DOHH2 (cell line): ENCODE measurements around the gene ENPEP.

Experiments
- H3F3A ChIP-seq: fragments of 200-600 bp; sonication (generic), shearing (Covaris generic); 2 replicates; pipeline ENCODE4 v1.6.0; 2016; ENCODE audit warnings: antibody characterized with exemption, mild to moderate bottlenecking; ENCODE audit not compliant: control insufficient read depth, insufficient read depth
- H3K27ac ChIP-seq: fragments of 200-600 bp; sonication (generic); 2 replicates; pipeline ENCODE4 v1.5.1; 2014; ENCODE audit warnings: low read depth, mild to moderate bottlenecking, low read length, moderate library complexity
- H3K27me3 ChIP-seq: fragments of 200-600 bp; sonication (generic); 2 replicates; pipeline ENCODE4 v1.6.1; 2014; ENCODE audit warnings: mild to moderate bottlenecking, low read length, mixed read lengths; ENCODE audit not compliant: control insufficient read depth
- H3K36me3 ChIP-seq: fragments of 200-600 bp; sonication (generic); 2 replicates; pipeline ENCODE4 v1.6.1; 2014; ENCODE audit warnings: mild to moderate bottlenecking, low read length, moderate library complexity, mixed read lengths; ENCODE audit not compliant: control insufficient read depth
- H3K4me1 ChIP-seq: fragments of 200-600 bp; sonication (generic); 2 replicates; pipeline ENCODE4 v1.6.1; 2014; ENCODE audit warnings: mild to moderate bottlenecking, low read length, mixed read lengths; ENCODE audit not compliant: control insufficient read depth
- H3K4me2 ChIP-seq: fragments of 200-600 bp; sonication (generic); 2 replicates; pipeline ENCODE4 v1.6.0; 2014; ENCODE audit warnings: mild to moderate bottlenecking, low read length, moderate library complexity
- H3K4me3 ChIP-seq: fragments of 200-600 bp; sonication (generic); 2 replicates; pipeline ENCODE4 v1.5.1; 2014; ENCODE audit warnings: mild to moderate bottlenecking, low read length, mixed read lengths
- H3K79me2 ChIP-seq: fragments of 200-600 bp; sonication (generic); 2 replicates; pipeline ENCODE4 v1.6.1; 2014; ENCODE audit warnings: mild to moderate bottlenecking, low read length, mixed read lengths; ENCODE audit not compliant: control insufficient read depth
- H3K9me2 ChIP-seq: fragments of 200-600 bp; sonication (generic); replicated peaks from 2 replicates; pipeline ENCODE4 v1.6.1; 2014; ENCODE audit warnings: mild to moderate bottlenecking, low read length, mixed read lengths; ENCODE audit not compliant: control insufficient read depth
- H3K9me3 ChIP-seq: fragments of 200-600 bp; sonication (generic); 2 replicates; pipeline ENCODE4 v1.6.1; 2014; ENCODE audit warnings: antibody characterized with exemption, low read length, mixed read lengths; ENCODE audit not compliant: control insufficient read depth, insufficient read depth
- H4K20me1 ChIP-seq: fragments of 200-600 bp; sonication (generic); 2 replicates; pipeline ENCODE4 v1.6.0; 2014; ENCODE audit warnings: low read depth, mild to moderate bottlenecking, antibody characterized with exemption, low read length, moderate library complexity; ENCODE audit not compliant: control insufficient read depth, insufficient read depth
- EZH2phosphoT487 ChIP-seq: fragments of 200-600 bp; sonication (generic); IDR thresholded peaks from 2 replicates; pipeline ENCODE4 v1.6.1; 2017; ENCODE audit warnings: borderline replicate concordance, mild to moderate bottlenecking, antibody characterized with exemption, low read length, moderate library complexity, mixed read lengths
- TF ChIP-seq, protein P1 (sequence below): fragments of 200-600 bp; sonication (generic); IDR thresholded peaks from one replicate; pipeline ENCODE4 v1.5.1; 2014; ENCODE audit warnings: antibody characterized with exemption, mild to moderate bottlenecking, low read depth, low read length; ENCODE audit not compliant: poor library complexity, severe bottlenecking

ENPEP gene

DNA sequence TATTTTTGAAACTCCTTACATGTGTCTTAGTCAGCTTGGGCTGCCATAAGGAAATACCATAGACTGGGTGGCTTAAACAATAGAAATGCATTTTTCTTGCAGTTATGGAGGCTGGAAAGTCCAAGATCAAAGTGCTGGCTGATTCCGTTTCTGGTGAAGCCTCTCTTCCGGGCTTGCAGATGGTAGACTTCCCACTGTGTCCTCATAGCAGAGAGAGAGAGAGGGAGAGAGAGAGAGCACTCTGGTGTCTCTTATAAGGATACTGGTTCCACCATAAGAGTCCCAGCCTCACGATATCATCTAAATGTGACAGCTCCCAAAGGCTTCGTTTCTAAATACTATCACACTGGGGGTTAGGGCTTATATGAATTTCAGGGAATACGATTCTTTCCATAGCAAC, 39.7 kb downstream of the ENPEP start:
- H3K79me2 ChIP-seq: no peaks in the 10 kb centered on the region
- no peak overlapping the region for H3K27ac ChIP-seq
- TF ChIP-seq, protein P1, sequence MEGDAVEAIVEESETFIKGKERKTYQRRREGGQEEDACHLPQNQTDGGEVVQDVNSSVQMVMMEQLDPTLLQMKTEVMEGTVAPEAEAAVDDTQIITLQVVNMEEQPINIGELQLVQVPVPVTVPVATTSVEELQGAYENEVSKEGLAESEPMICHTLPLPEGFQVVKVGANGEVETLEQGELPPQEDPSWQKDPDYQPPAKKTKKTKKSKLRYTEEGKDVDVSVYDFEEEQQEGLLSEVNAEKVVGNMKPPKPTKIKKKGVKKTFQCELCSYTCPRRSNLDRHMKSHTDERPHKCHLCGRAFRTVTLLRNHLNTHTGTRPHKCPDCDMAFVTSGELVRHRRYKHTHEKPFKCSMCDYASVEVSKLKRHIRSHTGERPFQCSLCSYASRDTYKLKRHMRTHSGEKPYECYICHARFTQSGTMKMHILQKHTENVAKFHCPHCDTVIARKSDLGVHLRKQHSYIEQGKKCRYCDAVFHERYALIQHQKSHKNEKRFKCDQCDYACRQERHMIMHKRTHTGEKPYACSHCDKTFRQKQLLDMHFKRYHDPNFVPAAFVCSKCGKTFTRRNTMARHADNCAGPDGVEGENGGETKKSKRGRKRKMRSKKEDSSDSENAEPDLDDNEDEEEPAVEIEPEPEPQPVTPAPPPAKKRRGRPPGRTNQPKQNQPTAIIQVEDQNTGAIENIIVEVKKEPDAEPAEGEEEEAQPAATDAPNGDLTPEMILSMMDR: no peak
- no peak for TF ChIP-seq EZH2phosphoT487
- H3K4me3 ChIP-seq: no peak overlapping the region
- no peaks in the 10 kb centered on the region for H3F3A ChIP-seq
- H3K9me2 ChIP-seq: no peaks in the 10 kb centered on the region
- H3K36me3 ChIP-seq: no peaks in the 10 kb centered on the region
- no peaks in the 10 kb centered on the region for H3K4me1 ChIP-seq
- no peaks in the 10 kb centered on the region for H3K27me3 ChIP-seq
- H4K20me1 ChIP-seq: no peaks in the 10 kb centered on the region
- peak overlapping the region; percentile 43 for H3K4me2 ChIP-seq
- no peaks in the 10 kb centered on the region for H3K9me3 ChIP-seq

DNA sequence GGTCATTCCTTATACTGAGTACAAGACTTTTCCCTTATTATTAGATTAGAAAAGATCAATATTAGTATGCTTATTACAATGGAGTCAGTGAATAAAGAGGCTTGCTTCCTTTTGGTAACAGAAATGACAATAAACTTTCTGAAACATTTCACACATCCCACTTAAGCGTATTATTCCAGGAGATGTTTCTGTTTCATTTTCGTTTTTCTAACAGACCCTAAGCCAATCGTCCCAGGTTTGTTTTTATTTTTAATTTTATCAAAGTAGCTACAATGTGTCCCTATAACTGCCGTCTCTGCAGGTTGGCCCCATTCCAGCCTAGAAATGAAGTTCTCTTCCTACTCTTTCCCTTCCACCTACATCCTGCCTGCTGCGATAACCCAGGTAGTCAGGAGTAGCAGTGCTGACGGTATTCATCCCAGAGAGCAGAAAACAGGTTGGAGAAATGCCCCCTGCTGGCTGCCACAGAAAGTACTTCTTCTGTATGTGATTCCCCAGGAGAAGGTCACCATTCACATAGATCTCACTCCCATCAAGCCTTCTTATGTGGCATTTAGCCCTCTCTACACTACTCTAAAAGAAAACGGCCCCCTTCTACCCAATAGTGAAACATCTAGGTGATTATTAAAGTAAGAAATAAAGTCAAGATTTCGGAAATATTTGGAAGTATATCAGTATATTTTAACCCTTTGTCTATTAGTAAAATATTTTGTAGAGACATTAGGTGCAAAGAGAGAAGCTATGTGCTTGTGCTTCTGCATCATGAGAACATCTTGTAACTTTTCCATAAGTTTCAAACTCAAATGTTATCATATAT, 40.4 kb downstream of the ENPEP start:
- Histone ChIP-seq H3K27ac (no peak overlapping the region), H3K9me2 (no peaks in the 10 kb centered on the region), H3K9me3 (no peaks in the 10 kb centered on the region), H3K4me1 (no peaks in the 10 kb centered on the region), H3F3A (no peaks in the 10 kb centered on the region), H3K4me2 (peak overlapping the region; percentile 43), H3K36me3 (no peaks in the 10 kb centered on the region), H3K27me3 (no peaks in the 10 kb centered on the region), H3K79me2 (no peaks in the 10 kb centered on the region), H3K4me3 (peak overlapping the region; percentile 36), H4K20me1 (no peaks in the 10 kb centered on the region)
- no peak for TF ChIP-seq EZH2phosphoT487
- TF ChIP-seq, protein P1: peak; percentile 84

DNA sequence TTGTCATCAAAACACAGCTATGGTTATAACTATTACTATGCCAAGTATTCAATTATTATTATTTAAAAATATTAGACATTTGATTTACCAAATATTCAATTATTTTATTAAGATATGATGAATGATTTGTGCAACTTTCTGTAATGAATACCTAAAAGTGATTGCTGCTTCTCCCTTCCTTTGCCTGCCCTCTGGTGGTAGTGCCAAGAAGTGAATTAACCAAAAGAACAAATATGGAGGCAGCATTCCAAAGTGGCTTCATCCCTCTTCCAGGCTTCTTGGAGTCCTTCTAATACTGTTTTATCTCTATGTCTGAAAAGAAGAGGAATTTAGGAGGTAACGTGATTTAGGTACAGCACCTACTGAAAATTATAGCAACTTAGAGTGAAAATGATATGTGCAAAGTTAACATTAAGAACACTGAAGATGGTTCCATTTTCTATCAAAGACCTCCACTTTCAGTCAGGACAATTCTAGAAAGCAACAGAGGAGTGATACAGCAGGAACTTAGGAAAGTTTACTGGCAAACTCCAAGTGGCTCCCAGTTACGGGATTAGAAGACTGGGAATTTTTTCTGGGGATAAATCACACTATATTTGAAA, 43.0 kb downstream of the ENPEP start:
- Histone ChIP-seq H3K4me1 (no peaks in the 10 kb centered on the region), H3K4me2 (no peak overlapping the region), H4K20me1 (no peaks in the 10 kb centered on the region), H3K9me3 (no peaks in the 10 kb centered on the region), H3K79me2 (no peaks in the 10 kb centered on the region), H3F3A (no peaks in the 10 kb centered on the region), H3K27ac (no peak overlapping the region), H3K9me2 (no peaks in the 10 kb centered on the region), H3K27me3 (no peaks in the 10 kb centered on the region), H3K36me3 (no peaks in the 10 kb centered on the region), H3K4me3 (no peak overlapping the region)
- TF ChIP-seq, protein P1: peak; percentile 75
- no peak for TF ChIP-seq EZH2phosphoT487
